Measurements from ENCODE around the gene MRC2.

Gene MRC2

DNA sequence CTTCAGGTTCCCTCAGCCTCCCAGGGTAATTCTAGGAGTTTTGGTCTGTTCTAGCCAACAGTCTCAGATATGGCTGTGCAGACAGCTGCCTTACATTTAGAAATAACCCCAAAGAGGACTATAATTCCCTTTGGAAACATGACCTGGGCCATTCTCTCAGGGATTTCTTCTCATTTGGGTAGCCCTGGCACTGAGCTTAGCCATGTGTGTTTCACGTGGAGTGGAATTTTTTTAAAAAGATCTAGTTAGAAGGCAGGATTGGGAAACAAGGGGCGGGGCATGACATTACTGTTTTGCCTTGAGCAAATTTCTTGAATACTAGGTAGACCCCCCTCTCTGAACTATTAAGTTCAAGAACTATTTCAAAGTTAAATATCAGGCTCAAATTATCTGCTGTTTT is 29.6 kb upstream of the MRC2 start:
- TF ChIP-seq EZH2phosphoT487 (IDR thresholded peaks at IDR 0.05; ENCODE audit: borderline replicate concordance) = no peak
- TF ChIP-seq, protein P1, sequence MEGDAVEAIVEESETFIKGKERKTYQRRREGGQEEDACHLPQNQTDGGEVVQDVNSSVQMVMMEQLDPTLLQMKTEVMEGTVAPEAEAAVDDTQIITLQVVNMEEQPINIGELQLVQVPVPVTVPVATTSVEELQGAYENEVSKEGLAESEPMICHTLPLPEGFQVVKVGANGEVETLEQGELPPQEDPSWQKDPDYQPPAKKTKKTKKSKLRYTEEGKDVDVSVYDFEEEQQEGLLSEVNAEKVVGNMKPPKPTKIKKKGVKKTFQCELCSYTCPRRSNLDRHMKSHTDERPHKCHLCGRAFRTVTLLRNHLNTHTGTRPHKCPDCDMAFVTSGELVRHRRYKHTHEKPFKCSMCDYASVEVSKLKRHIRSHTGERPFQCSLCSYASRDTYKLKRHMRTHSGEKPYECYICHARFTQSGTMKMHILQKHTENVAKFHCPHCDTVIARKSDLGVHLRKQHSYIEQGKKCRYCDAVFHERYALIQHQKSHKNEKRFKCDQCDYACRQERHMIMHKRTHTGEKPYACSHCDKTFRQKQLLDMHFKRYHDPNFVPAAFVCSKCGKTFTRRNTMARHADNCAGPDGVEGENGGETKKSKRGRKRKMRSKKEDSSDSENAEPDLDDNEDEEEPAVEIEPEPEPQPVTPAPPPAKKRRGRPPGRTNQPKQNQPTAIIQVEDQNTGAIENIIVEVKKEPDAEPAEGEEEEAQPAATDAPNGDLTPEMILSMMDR (conservative IDR thresholded peaks at IDR 0.05; ENCODE audit: low read length) = no peak
- Histone ChIP-seq H3K9me3 (ENCODE audit: insufficient read depth, low read depth, low read length) (no peaks in the 10 kb centered on the region; the same call in 1 of the 2 replicates), H3K4me3 (ENCODE audit: low read length, poor library complexity, severe bottlenecking) (no peak overlapping the region), H3K4me2 (ENCODE audit: low read depth, low read length, poor library complexity, severe bottlenecking) (no peak overlapping the region), H3K36me3 (ENCODE audit: insufficient read depth, low read length) (peaks cover 84% of the 10 kb centered on the region), H2AFZ (ENCODE audit: low read length) (no peak overlapping the region), H3K4me1 (ENCODE audit: insufficient read depth, low read length, poor library complexity, severe bottlenecking) (no peaks in the 10 kb centered on the region), H3K9ac (ENCODE audit: low read depth, low read length, poor library complexity, severe bottlenecking) (no peak overlapping the region), H3K9me2 (replicated peaks; ENCODE audit: low read depth, low read length) (no peaks in the 10 kb centered on the region), H4K20me1 (ENCODE audit: insufficient read depth, low read length, poor library complexity, severe bottlenecking) (no peaks in the 10 kb centered on the region), H3K79me2 (ENCODE audit: insufficient read depth, low read length) (no peaks in the 10 kb centered on the region), H3K27me3 (ENCODE audit: insufficient read depth, low read length, poor library complexity, severe bottlenecking) (no peaks in the 10 kb centered on the region), H3F3A (ENCODE audit: low read depth) (no peaks in the 10 kb centered on the region)

DNA sequence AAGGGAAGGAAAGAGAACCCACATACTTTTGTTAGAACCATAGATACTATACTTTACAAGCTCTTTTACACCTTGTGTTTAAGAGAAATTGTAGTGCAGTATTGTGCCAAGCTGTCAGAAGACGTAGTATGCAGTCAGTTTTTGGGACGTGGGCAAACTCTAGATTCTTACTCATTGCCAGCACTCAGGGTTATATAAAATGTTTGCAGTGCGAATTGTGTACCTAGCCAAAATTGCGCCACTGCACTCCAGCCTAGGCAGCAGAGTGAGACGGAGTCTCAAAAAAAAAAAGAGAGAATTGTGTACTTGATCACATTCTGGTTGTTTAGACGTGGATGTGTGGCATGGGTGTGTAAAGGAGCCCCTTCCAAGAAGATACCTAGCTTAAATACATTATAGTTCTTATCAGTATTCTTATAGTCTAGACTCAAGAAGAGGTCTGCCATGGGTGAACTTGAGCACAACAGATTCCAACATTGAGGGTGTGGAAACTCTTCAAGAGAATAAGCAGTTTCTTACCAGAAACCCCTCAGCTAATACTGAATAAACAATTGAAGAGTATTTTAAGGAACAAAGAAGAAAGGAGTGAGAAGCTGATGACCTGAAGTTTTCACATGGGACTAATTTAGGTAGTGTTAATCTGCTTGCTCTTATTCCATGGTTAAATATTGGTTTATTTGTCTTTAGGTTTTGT is 27.4 kb upstream of the MRC2 start:
- Histone ChIP-seq H3K4me2 (ENCODE audit: low read depth, low read length, poor library complexity, severe bottlenecking) (no peak overlapping the region), H3F3A (ENCODE audit: low read depth) (no peaks in the 10 kb centered on the region), H3K9me3 (ENCODE audit: insufficient read depth, low read depth, low read length) (no peaks in the 10 kb centered on the region; the same call in 1 of the 2 replicates), H3K4me1 (ENCODE audit: insufficient read depth, low read length, poor library complexity, severe bottlenecking) (no peaks in the 10 kb centered on the region), H2AFZ (ENCODE audit: low read length) (no peak overlapping the region), H3K36me3 (ENCODE audit: insufficient read depth, low read length) (peaks cover 76% of the 10 kb centered on the region), H3K27me3 (ENCODE audit: insufficient read depth, low read length, poor library complexity, severe bottlenecking) (no peaks in the 10 kb centered on the region), H3K79me2 (ENCODE audit: insufficient read depth, low read length) (no peaks in the 10 kb centered on the region), H3K4me3 (ENCODE audit: low read length, poor library complexity, severe bottlenecking) (no peak overlapping the region), H3K9me2 (replicated peaks; ENCODE audit: low read depth, low read length) (no peaks in the 10 kb centered on the region), H3K9ac (ENCODE audit: low read depth, low read length, poor library complexity, severe bottlenecking) (no peak overlapping the region), H4K20me1 (ENCODE audit: insufficient read depth, low read length, poor library complexity, severe bottlenecking) (no peaks in the 10 kb centered on the region)
- TF ChIP-seq, protein P1 (conservative IDR thresholded peaks at IDR 0.05; ENCODE audit: low read length) = no peak
- TF ChIP-seq EZH2phosphoT487 (IDR thresholded peaks at IDR 0.05; ENCODE audit: borderline replicate concordance) = no peak

GRCh38 chr17:62600805-62601204 is 26.7 kb upstream of the MRC2 start:
- Histone ChIP-seq H3K27me3 (ENCODE audit: insufficient read depth, low read length, poor library complexity, severe bottlenecking) (no peaks in the 10 kb centered on the region), H3K4me1 (ENCODE audit: insufficient read depth, low read length, poor library complexity, severe bottlenecking) (no peaks in the 10 kb centered on the region), H3K9ac (ENCODE audit: low read depth, low read length, poor library complexity, severe bottlenecking) (no peak overlapping the region), H3K9me3 (ENCODE audit: insufficient read depth, low read depth, low read length) (no peaks in the 10 kb centered on the region; the same call in 1 of the 2 replicates), H3K9me2 (replicated peaks; ENCODE audit: low read depth, low read length) (no peaks in the 10 kb centered on the region), H3K4me3 (ENCODE audit: low read length, poor library complexity, severe bottlenecking) (no peak overlapping the region), H2AFZ (ENCODE audit: low read length) (no peak overlapping the region), H3K4me2 (ENCODE audit: low read depth, low read length, poor library complexity, severe bottlenecking) (no peak overlapping the region), H3F3A (ENCODE audit: low read depth) (no peaks in the 10 kb centered on the region), H4K20me1 (ENCODE audit: insufficient read depth, low read length, poor library complexity, severe bottlenecking) (no peaks in the 10 kb centered on the region), H3K36me3 (ENCODE audit: insufficient read depth, low read length) (peaks cover 70% of the 10 kb centered on the region), H3K79me2 (ENCODE audit: insufficient read depth, low read length) (no peaks in the 10 kb centered on the region)
- no peak for TF ChIP-seq EZH2phosphoT487 (IDR thresholded peaks at IDR 0.05; ENCODE audit: borderline replicate concordance)
- TF ChIP-seq, protein P1 (conservative IDR thresholded peaks at IDR 0.05; ENCODE audit: low read length) = no peak

All from Loucy (cell line).